ENCODE data around the gene HINFP. TPM values are rescaled to one million over a fixed set of nuclear protein-coding genes. Genes with fewer than 3 reads are reported as not detected.
"Not testable (repeated sequence)": the region's sequence is repeated elsewhere in the genome, so short reads cannot be mapped to it uniquely, and the experiment has no call there.

The HINFP gene
- total RNA-seq, 1 donor from 2014 or later = 35.9 TPM

- DNase-seq (ENCODE audit: low spot score) = no peak
Measured at GRCh38 chr11:119100246-119100970, 21.0 kb upstream of the HINFP start.

GRCh38 chr11:119100994-119101758 is 20.2 kb upstream of the HINFP start:
- no peak for DNase-seq (ENCODE audit: low spot score)

- peak; percentile 94 for DNase-seq (ENCODE audit: low spot score)
Measured at GRCh38 chr11:119101759-119102423, 19.5 kb upstream of the HINFP start, which contains the start of gene DPAGT1. Gene DPAGT1 (minus strand): TSS chr11:119101853. CDS start chr11:119101655, 198 bp downstream.

- not testable (repeated sequence) for DNase-seq (ENCODE audit: low spot score)
Measured at GRCh38 chr11:119103161-119103664, 18.2 kb upstream of the HINFP start.

- no peak for DNase-seq (ENCODE audit: low spot score)
Measured at GRCh38 chr11:119103793-119104192, 17.6 kb upstream of the HINFP start.

- peak; percentile 87 for DNase-seq (ENCODE audit: low spot score)
Measured at GRCh38 chr11:119106564-119107537, 14.5 kb upstream of the HINFP start, which contains the start of gene C2CD2L. Gene C2CD2L (plus strand): TSS chr11:119107344. CDS start chr11:119107742, 398 bp downstream.

- DNase-seq (ENCODE audit: low spot score) = no peak
Measured at GRCh38 chr11:119107538-119108145, 13.7 kb upstream of the HINFP start.

GRCh38 chr11:119108146-119108856 is 13.1 kb upstream of the HINFP start:
- no peak for DNase-seq (ENCODE audit: low spot score)

GRCh38 chr11:119108857-119109221 is 12.5 kb upstream of the HINFP start:
- no peak for DNase-seq (ENCODE audit: low spot score)

GRCh38 chr11:119109843-119110242 is 11.5 kb upstream of the HINFP start:
- no peak for DNase-seq (ENCODE audit: low spot score)

- no peak for DNase-seq (ENCODE audit: low spot score)
Measured at GRCh38 chr11:119110439-119110838, 10.9 kb upstream of the HINFP start.

GRCh38 chr11:119111361-119111925 is 9.9 kb upstream of the HINFP start:
- no peak for DNase-seq (ENCODE audit: low spot score)

GRCh38 chr11:119112314-119113020 is 8.9 kb upstream of the HINFP start:
- DNase-seq (ENCODE audit: low spot score) = no peak

- no peak for DNase-seq (ENCODE audit: low spot score)
Measured at GRCh38 chr11:119113716-119114115, 7.7 kb upstream of the HINFP start.

GRCh38 chr11:119114351-119114750 is 7.0 kb upstream of the HINFP start:
- DNase-seq (ENCODE audit: low spot score) = no peak

GRCh38 chr11:119115484-119116234 is 5.7 kb upstream of the HINFP start:
- peak; percentile 40 for DNase-seq (ENCODE audit: low spot score)

GRCh38 chr11:119116235-119116594 is 5.2 kb upstream of the HINFP start:
- no peak for DNase-seq (ENCODE audit: low spot score)

- no peak for DNase-seq (ENCODE audit: low spot score)
Measured at GRCh38 chr11:119116601-119117000, 4.8 kb upstream of the HINFP start.

Data from mucosa of gallbladder (tissue), 1 donor.